Astrocyte (in vitro differentiated cells and primary cell): Measurements from ENCODE around the gene DEPP1.

Experiments used
- CTCF ChIP-seq: IDR thresholded peaks from 2 replicates; pipeline ENCODE4 v1.5.1; 2011; ENCODE audit warnings: low read depth, mild to moderate bottlenecking, inconsistent platforms, low read length, moderate library complexity; ENCODE audit not compliant: insufficient read depth
- EZH2 ChIP-seq: IDR thresholded peaks from 2 replicates; pipeline ENCODE4 v1.6.1; 2012; ENCODE audit warnings: mild to moderate bottlenecking, low read length, inconsistent platforms; ENCODE audit not compliant: insufficient read depth

GRCh38 chr10:44951576-44952226 is 26.9 kb downstream of the DEPP1 start:
- no peak for TF ChIP-seq CTCF
- TF ChIP-seq EZH2, result no peak
